GM23248 (cell line): ENCODE results near the gene SLC6A18. TPM values are rescaled to one million over a fixed set of nuclear protein-coding genes. Genes with fewer than 3 reads are reported as not detected.

Experiments used
- DNase-seq: peaks from one replicate; pipeline ENCODE4 v3.0.0-alpha.2; 2015
- H2AFZ ChIP-seq: fragments of 200-600 bp; sonication (generic); 2 replicates; pipeline ENCODE4 v1.6.1; 2016; ENCODE audit warnings: antibody characterized with exemption
- H3F3A ChIP-seq: fragments of 200-600 bp; sonication (generic); 2 replicates; pipeline ENCODE4 v1.6.1; 2016; ENCODE audit warnings: mild to moderate bottlenecking, antibody characterized with exemption, mixed run types; ENCODE audit not compliant: insufficient read depth
- H3K27ac ChIP-seq: fragments of 200-600 bp; sonication (generic); 2 replicates; pipeline ENCODE4 v1.5.1; 2016; ENCODE audit warnings: mild to moderate bottlenecking
- H3K27me3 ChIP-seq: fragments of 200-600 bp; sonication (generic); replicated peaks from 2 replicates; pipeline ENCODE4 v1.6.1; 2016; ENCODE audit warnings: mild to moderate bottlenecking; ENCODE audit not compliant: insufficient read depth
- H3K36me3 ChIP-seq: fragments of 200-600 bp; sonication (generic); 2 replicates; pipeline ENCODE4 v1.6.1; 2016; ENCODE audit warnings: low read depth, mild to moderate bottlenecking
- H3K4me1 ChIP-seq: fragments of 200-600 bp; sonication (generic); 2 replicates; pipeline ENCODE4 v1.6.1; 2016; ENCODE audit warnings: mild to moderate bottlenecking; ENCODE audit not compliant: insufficient read depth
- H3K4me2 ChIP-seq: fragments of 200-600 bp; sonication (generic); one replicate; pipeline ENCODE4 v1.6.1; 2016; ENCODE audit warnings: mild to moderate bottlenecking; ENCODE audit not compliant: unreplicated experiment
- H3K4me3 ChIP-seq: fragments of 200-600 bp; sonication (generic); 2 replicates; pipeline ENCODE4 v1.5.1; 2016; ENCODE audit warnings: mild to moderate bottlenecking
- H3K79me2 ChIP-seq: fragments of 200-600 bp; sonication (generic); 2 replicates; pipeline ENCODE4 v1.6.1; 2016; ENCODE audit warnings: mild to moderate bottlenecking; ENCODE audit not compliant: insufficient read depth
- H3K9ac ChIP-seq: fragments of 200-600 bp; sonication (generic); 2 replicates; pipeline ENCODE4 v1.6.1; 2016; ENCODE audit warnings: mild to moderate bottlenecking
- H3K9me2 ChIP-seq: fragments of 200-600 bp; sonication (generic); 2 replicates; pipeline ENCODE4 v1.6.1; 2016; ENCODE audit warnings: mixed run types, mild to moderate bottlenecking, moderate library complexity; ENCODE audit not compliant: insufficient read depth
- H3K9me3 ChIP-seq: fragments of 200-600 bp; sonication (generic); one replicate; pipeline ENCODE4 v1.6.1; 2017; ENCODE audit warnings: low read depth
- H4K20me1 ChIP-seq: fragments of 200-600 bp; sonication (generic); 2 replicates; pipeline ENCODE4 v1.6.0; 2016; ENCODE audit not compliant: insufficient read depth
- EZH2 ChIP-seq: fragments of 200-600 bp; sonication (generic); IDR thresholded peaks from 2 replicates; pipeline ENCODE4 v1.6.1; 2018; ENCODE audit warnings: antibody characterized with exemption, mild to moderate bottlenecking; ENCODE audit not compliant: insufficient read depth, poor library complexity, severe bottlenecking
- EZH2phosphoT487 ChIP-seq: fragments of 200-600 bp; sonication (generic); IDR thresholded peaks from 2 replicates; pipeline ENCODE4 v1.6.1; 2018; ENCODE audit warnings: antibody characterized with exemption, moderate library complexity, mild to moderate bottlenecking, low read depth; ENCODE audit not compliant: insufficient read depth
- WGBS, 2 experiments: methylation state at CpG; one replicate each; pipeline ENCODE4 v1.1.6; 2015 to 2017; ENCODE audit warnings: low lambda C conversion rate in 2 of 2, low coverage in 1 of 2; ENCODE audit errors: missing lambda C conversion rate in 2 of 2; 5-methylcytosine and 5-hydroxymethylcytosine counted together
- in situ Hi-C: fragments of 300-500 bp; cut with MboI; formaldehyde crosslinking; loops from 2 replicates; pipeline ENCODE4 v1.15.0; 2020
- polyA plus RNA-seq: library from polyadenylated mRNA; unstranded; fragments of >200 nt; fragmentation: Nextera tagmentation; extraction: Ambion mirVana; gene quantifications from 2 replicates; pipeline ENCODE4 v1.2.1, GENCODE V29; 2016
- total RNA-seq: library from RNA; depleted of rRNA; stranded (reverse); fragments of >200 nt; shearing (Covaris generic); gene quantifications from 2 replicates; pipeline ENCODE4 v1.2.3, GENCODE V29; 2014

Gene SLC6A18
- total and polyA plus RNA-seq, 2 experiments from 2014 or later = not detected

DNA sequence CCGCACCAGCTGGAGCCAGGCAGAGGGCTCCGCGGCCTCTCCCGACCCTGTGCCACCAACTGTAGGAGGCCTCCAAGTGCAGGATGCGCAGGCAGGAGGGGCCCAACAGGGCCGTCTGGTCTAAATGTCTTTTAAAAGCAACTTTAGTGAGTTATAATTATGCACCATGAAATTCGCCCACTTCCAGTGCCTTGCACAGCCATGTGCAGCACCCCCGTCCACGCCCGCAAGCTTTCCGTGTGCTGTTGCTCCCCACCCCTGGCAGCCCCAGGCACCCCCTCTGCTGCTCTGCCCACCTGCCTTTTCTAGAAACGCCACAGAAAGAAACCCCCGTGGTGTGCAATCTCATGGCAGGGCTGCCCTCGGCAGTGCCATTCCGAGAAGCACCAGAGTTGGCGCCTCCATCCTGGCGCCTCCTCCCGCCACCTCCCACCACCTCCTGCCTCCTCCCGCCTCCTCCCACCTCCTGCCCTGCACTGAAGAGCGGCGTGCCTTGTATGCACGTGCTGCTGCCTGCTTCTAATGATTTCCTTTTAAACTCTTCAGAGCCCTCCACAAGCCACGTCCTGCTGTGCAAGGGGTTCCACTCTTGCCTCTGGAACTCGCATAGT is 7.5 kb upstream of the SLC6A18 start:
- H3K4me3 ChIP-seq = no peak overlapping the region
- DNase-seq = no peak
- no peak overlapping the region for H3K9ac ChIP-seq
- H4K20me1 ChIP-seq = no peaks in the 10 kb centered on the region
- no peaks in the 10 kb centered on the region for H3K9me3 ChIP-seq
- H3K9me2 ChIP-seq = no peaks in the 10 kb centered on the region
- 29 to 31% methylated on average over 16 to 24 of the region's 24 CpGs for WGBS, 2 experiments
- H3F3A ChIP-seq = no peaks in the 10 kb centered on the region
- H3K36me3 ChIP-seq = no peaks in the 10 kb centered on the region
- no peak overlapping the region for H2AFZ ChIP-seq
- no peaks in the 10 kb centered on the region for H3K4me1 ChIP-seq
- TF ChIP-seq EZH2phosphoT487 = no peak
- no peak for TF ChIP-seq EZH2
- in situ Hi-C loops = no loop called here
- H3K79me2 ChIP-seq = no peaks in the 10 kb centered on the region
- H3K27me3 ChIP-seq = no peaks in the 10 kb centered on the region
- no peak overlapping the region for H3K4me2 ChIP-seq
- H3K27ac ChIP-seq = no peak overlapping the region

DNA sequence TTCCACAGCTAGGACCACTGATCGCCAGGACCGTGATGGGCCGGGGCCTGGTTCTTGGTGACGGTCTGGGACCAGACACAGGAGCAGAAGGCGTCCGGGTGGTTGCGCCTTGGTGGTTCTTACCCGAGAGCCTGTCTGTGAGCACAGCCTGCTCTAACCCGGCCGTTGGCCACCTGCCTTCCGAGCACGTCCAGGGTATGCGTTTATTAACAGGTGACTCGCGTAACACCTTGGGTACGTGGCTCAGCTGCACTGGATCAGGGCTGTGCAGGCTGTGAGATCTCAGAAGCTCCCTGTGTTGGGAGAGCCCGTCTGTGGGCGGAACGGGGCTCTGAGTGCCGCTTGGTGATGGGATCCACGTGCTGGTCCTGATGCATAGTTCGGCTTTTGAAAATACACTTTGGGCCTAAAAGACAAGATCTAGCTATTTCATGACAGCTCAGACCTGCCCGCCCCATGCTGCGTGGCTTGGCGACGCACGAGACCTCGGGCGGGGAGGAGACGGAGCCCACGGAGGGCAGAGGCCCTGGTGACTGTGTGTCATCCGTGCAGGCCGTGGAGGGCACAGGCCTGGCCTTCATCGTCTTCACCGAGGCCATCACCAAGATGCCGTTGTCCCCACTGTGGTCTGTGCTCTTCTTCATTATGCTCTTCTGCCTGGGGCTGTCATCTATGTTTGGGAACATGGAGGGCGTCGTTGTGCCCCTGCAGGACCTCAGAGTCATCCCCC is 6.7 kb upstream of the SLC6A18 start:
- Histone ChIP-seq H3K79me2 (no peaks in the 10 kb centered on the region), H3K27ac (no peak overlapping the region), H3K9me3 (no peaks in the 10 kb centered on the region), H3K9ac (no peak overlapping the region), H3K4me2 (no peak overlapping the region), H3K27me3 (no peaks in the 10 kb centered on the region), H3K36me3 (no peaks in the 10 kb centered on the region), H3K4me3 (no peak overlapping the region), H2AFZ (no peak overlapping the region), H3F3A (no peaks in the 10 kb centered on the region), H4K20me1 (no peaks in the 10 kb centered on the region), H3K9me2 (no peaks in the 10 kb centered on the region), H3K4me1 (no peaks in the 10 kb centered on the region)
- WGBS, 2 experiments = 69 to 70% methylated on average over 36 to 38 of the region's 38 CpGs
- DNase-seq = no peak
- in situ Hi-C loops = no loop called here
- TF ChIP-seq EZH2 (no peak), EZH2phosphoT487 (no peak)

DNA sequence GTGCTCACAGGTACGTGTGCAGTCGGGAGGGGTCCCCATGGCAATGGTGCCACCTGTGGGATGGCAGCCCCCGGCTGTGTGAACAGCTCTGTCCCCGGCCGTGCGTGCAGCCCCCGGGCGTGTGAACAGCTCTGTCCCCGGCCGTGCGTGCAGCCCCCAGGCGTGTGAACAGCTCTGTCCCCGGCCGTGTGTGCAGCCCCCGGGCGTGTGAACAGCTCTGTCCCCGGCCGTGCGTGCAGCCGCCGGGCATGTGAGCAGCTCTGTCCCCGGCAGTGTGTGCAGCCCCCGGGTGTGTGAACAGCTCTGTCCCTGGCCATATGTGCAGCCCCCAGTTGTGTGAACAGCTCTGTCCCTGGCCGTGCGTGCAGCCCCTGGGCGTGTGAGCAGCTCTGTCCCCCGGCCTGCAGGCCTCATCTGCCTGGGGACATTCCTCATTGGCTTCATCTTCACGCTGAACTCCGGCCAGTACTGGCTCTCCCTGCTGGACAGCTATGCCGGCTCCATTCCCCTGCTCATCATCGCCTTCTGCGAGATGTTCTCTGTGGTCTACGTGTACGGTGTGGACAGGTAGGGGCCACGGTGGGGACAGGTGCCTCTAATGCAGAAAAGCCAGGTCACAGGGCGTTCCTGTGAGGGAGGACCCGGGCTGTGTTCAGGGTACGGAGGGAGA is 5.9 kb upstream of the SLC6A18 start:
- H3K4me1 ChIP-seq = no peaks in the 10 kb centered on the region
- no peaks in the 10 kb centered on the region for H3F3A ChIP-seq
- WGBS, 2 experiments = 59 to 61% methylated on average over 21 to 38 of the region's 38 CpGs
- no peak overlapping the region for H3K4me2 ChIP-seq
- no peaks in the 10 kb centered on the region for H3K27me3 ChIP-seq
- no peak overlapping the region for H2AFZ ChIP-seq
- no peak overlapping the region for H3K27ac ChIP-seq
- H3K9ac ChIP-seq = no peak overlapping the region
- no peak overlapping the region for H3K4me3 ChIP-seq
- no peaks in the 10 kb centered on the region for H4K20me1 ChIP-seq
- in situ Hi-C loops = no loop called here
- no peaks in the 10 kb centered on the region for H3K9me2 ChIP-seq
- TF ChIP-seq EZH2 (no peak), EZH2phosphoT487 (no peak)
- H3K9me3 ChIP-seq = no peaks in the 10 kb centered on the region
- no peak for DNase-seq
- H3K79me2 ChIP-seq = no peaks in the 10 kb centered on the region
- H3K36me3 ChIP-seq = no peaks in the 10 kb centered on the region

DNA sequence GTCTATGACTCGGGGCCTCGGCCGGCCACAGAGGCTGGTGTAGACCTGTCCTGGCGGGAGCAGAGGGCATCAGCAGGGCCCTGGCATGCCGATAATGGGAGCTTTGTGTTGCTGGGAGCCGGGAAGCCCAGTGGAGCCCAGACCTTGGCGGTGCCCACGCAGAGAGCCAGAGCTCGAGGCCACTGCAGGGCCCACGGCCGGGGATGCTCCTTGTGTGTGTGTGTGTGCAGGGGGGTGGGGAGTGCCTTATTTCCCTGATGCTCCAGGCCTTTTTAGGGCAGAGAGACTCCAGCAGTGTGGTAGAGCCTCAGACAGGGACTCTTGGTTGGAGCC is 5.4 kb upstream of the SLC6A18 start:
- Histone ChIP-seq H3F3A (no peaks in the 10 kb centered on the region), H3K4me2 (no peak overlapping the region), H3K9me3 (no peaks in the 10 kb centered on the region), H3K4me3 (no peak overlapping the region), H2AFZ (no peak overlapping the region), H3K36me3 (no peaks in the 10 kb centered on the region), H3K4me1 (no peaks in the 10 kb centered on the region), H4K20me1 (no peaks in the 10 kb centered on the region), H3K9me2 (no peaks in the 10 kb centered on the region), H3K79me2 (no peaks in the 10 kb centered on the region), H3K9ac (no peak overlapping the region), H3K27ac (no peak overlapping the region), H3K27me3 (no peaks in the 10 kb centered on the region)
- TF ChIP-seq EZH2 (no peak), EZH2phosphoT487 (no peak)
- in situ Hi-C loops = no loop called here
- no peak for DNase-seq
- WGBS, 2 experiments = 74 to 77% methylated on average over 11 of the region's 11 CpGs
